ENCODE measurements around the gene SAMD3. TPM values are rescaled to one million over a fixed set of nuclear protein-coding genes. Genes with fewer than 3 reads are reported as not detected.

The SAMD3 gene
- total RNA-seq, 1 donor from 2014 or later, result 2.4 TPM

GRCh38 chr6:130134582-130134981, 88.2 kb downstream of the SAMD3 start:
- H3K27me3 Mint-ChIP-seq, result no peaks in the 10 kb centered on the region
- TF ChIP-seq CTCF (conservative IDR thresholded peaks at IDR 0.05), result no peak
- H3K4me3 Mint-ChIP-seq, result no peak overlapping the region
- no peak for DNase-seq (ENCODE audit: extremely low spot score, unreplicated experiment)
- H3K27ac Mint-ChIP-seq, result no peak overlapping the region
- peaks cover 5% of the 10 kb centered on the region for H3K4me1 Mint-ChIP-seq (ENCODE audit: unreplicated experiment)
- peaks cover 35% of the 10 kb centered on the region for H3K36me3 Mint-ChIP-seq
- no peaks in the 10 kb centered on the region for H3K9me3 Mint-ChIP-seq

- no peak for TF ChIP-seq CTCF (conservative IDR thresholded peaks at IDR 0.05)
- Mint-ChIP-seq H3K4me3 (no peak overlapping the region), H3K27ac (no peak overlapping the region), H3K27me3 (no peaks in the 10 kb centered on the region), H3K36me3 (peaks cover 22% of the 10 kb centered on the region), H3K4me1 (ENCODE audit: unreplicated experiment) (peaks cover 5% of the 10 kb centered on the region), H3K9me3 (no peaks in the 10 kb centered on the region)
- no peak for DNase-seq (ENCODE audit: extremely low spot score, unreplicated experiment)
Measured at GRCh38 chr6:130132286-130132701, 90.5 kb downstream of the SAMD3 start.

- H3K36me3 Mint-ChIP-seq, result peaks cover 9% of the 10 kb centered on the region
- H3K27me3 Mint-ChIP-seq, result no peaks in the 10 kb centered on the region
- peaks cover 5% of the 10 kb centered on the region for H3K4me1 Mint-ChIP-seq (ENCODE audit: unreplicated experiment)
- H3K27ac Mint-ChIP-seq, result no peak overlapping the region
- no peak overlapping the region for H3K4me3 Mint-ChIP-seq
- DNase-seq (ENCODE audit: extremely low spot score, unreplicated experiment), result no peak
- no peaks in the 10 kb centered on the region for H3K9me3 Mint-ChIP-seq
- no peak for TF ChIP-seq CTCF (conservative IDR thresholded peaks at IDR 0.05)
Measured at GRCh38 chr6:130129762-130130246, 92.9 kb downstream of the SAMD3 start.

DNA sequence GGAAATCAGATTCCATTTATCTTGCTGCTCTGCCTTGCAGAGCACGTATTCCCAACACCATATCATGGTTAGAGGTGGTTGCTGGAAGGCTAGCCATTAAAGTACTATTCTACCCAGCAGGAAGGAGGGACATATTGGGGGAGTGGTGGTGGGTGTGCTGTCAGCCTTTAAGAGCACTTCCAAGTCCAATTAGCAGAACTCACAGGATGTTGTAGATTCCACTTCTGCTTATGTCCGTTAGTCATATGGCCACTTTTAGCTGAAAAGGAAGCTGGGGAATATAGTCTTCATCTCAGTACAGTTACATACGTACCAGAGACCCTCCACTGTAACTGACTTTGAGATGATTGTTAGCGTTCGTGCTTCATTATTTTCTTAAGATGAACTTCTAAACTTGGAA, 94.4 kb downstream of the SAMD3 start:
- DNase-seq (ENCODE audit: extremely low spot score, unreplicated experiment), result no peak
- Mint-ChIP-seq H3K4me1 (ENCODE audit: unreplicated experiment) (peaks cover 5% of the 10 kb centered on the region), H3K27me3 (no peaks in the 10 kb centered on the region), H3K4me3 (no peak overlapping the region), H3K9me3 (no peaks in the 10 kb centered on the region), H3K36me3 (no peaks in the 10 kb centered on the region), H3K27ac (no peak overlapping the region)
- no peak for TF ChIP-seq CTCF (conservative IDR thresholded peaks at IDR 0.05)

DNA sequence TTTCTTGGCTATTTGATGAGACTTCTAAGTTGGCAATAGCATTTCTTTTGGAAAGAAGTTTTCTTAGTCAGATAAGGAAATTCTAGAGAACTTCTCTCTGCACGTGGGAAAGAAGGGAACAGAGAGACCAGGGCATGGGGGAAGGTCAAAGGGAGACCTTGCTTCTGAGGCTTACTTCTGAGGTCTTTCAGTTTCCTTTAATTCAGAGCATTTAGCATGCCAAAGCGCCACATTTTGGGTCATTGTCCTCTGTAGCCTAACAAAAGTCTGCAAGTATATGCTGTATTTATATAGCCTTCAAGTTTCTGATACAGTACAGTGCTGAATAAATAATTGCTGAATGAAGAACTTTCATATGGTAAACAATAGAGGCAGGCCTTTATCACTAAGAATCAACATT, 95.6 kb downstream of the SAMD3 start:
- no peaks in the 10 kb centered on the region for H3K36me3 Mint-ChIP-seq
- DNase-seq (ENCODE audit: extremely low spot score, unreplicated experiment), result no peak
- H3K4me3 Mint-ChIP-seq, result no peak overlapping the region
- H3K27me3 Mint-ChIP-seq, result no peaks in the 10 kb centered on the region
- TF ChIP-seq CTCF (conservative IDR thresholded peaks at IDR 0.05), result no peak
- H3K9me3 Mint-ChIP-seq, result no peaks in the 10 kb centered on the region
- H3K4me1 Mint-ChIP-seq (ENCODE audit: unreplicated experiment), result peaks cover 2% of the 10 kb centered on the region
- H3K27ac Mint-ChIP-seq, result no peak overlapping the region

GRCh38 chr6:130122243-130122642, 100.5 kb downstream of the SAMD3 start:
- no peak for TF ChIP-seq CTCF (conservative IDR thresholded peaks at IDR 0.05)
- Mint-ChIP-seq H3K4me1 (ENCODE audit: unreplicated experiment) (peaks cover 6% of the 10 kb centered on the region), H3K4me3 (no peak overlapping the region), H3K27me3 (no peaks in the 10 kb centered on the region), H3K36me3 (peaks cover 9% of the 10 kb centered on the region), H3K27ac (no peak overlapping the region), H3K9me3 (no peaks in the 10 kb centered on the region)
- no peak for DNase-seq (ENCODE audit: extremely low spot score, unreplicated experiment)
